H1 (cell line): ENCODE results near the gene SLC27A2. TPM values are rescaled to one million over a fixed set of nuclear protein-coding genes. Genes with fewer than 3 reads are reported as not detected.

ENCODE experiments used
- CTCF ChIA-PET: fragments of 300-600 bp; sonication (Branson Sonifier 250); formaldehyde crosslinking; loops from one replicate; lab custom pipeline; 2021; ENCODE audit not compliant: partially characterized antibody; lab: Charles Lee
- POLR2A ChIA-PET: fragments of 300-600 bp; sonication (Branson Sonifier 250); formaldehyde crosslinking; loops from one replicate; lab custom pipeline; 2021; ENCODE audit warnings: inconsistent platforms; ENCODE audit not compliant: partially characterized antibody; lab: Charles Lee
- DNase-seq, 2 experiments: peaks; one replicate each; pipeline versions ENCODE4 v3.0.0 to v3.0.0-alpha.2; 2010 to 2022; ENCODE audit warnings: low spot score in 2 of 2, low read depth in 1 of 2, mixed read lengths in 1 of 2
- FAIRE-seq: peaks from 2 replicates; lab custom pipeline; 2011; peaks lifted over from hg19 to GRCh38; lab: Jason Lieb, UNC
- H2AFZ ChIP-seq: 2 replicates; pipeline ENCODE4 v1.8.1; 2012; ENCODE audit warnings: low read length, inconsistent platforms
- H2AK5ac ChIP-seq: 2 replicates; pipeline ENCODE4 v1.6.1; 2013; ENCODE audit warnings: low read depth, low read length
- H2BK120ac ChIP-seq: replicated peaks from 2 replicates; pipeline ENCODE3; 2013; ENCODE audit warnings: low read depth, low read length, inconsistent platforms
- H2BK12ac ChIP-seq: 2 replicates; pipeline ENCODE4 v1.6.1; 2013; ENCODE audit warnings: low read depth, low read length
- H2BK15ac ChIP-seq: 2 replicates; pipeline ENCODE4 v1.6.1; 2013; ENCODE audit warnings: low read length
- H2BK20ac ChIP-seq: 2 replicates; pipeline ENCODE4 v1.6.1; 2013; ENCODE audit warnings: low read length
- H2BK5ac ChIP-seq: 2 replicates; pipeline ENCODE4 v1.6.1; 2013; ENCODE audit warnings: low read depth, low read length
- H3K14ac ChIP-seq: 2 replicates; pipeline ENCODE4 v1.6.1; 2013; ENCODE audit warnings: inconsistent platforms; ENCODE audit not compliant: insufficient read length
- H3K18ac ChIP-seq: 2 replicates; pipeline ENCODE4 v1.6.1; 2013; ENCODE audit warnings: low read length; ENCODE audit errors: extremely low read depth
- H3K23ac ChIP-seq: 2 replicates; pipeline ENCODE4 v1.6.1; 2013; ENCODE audit warnings: inconsistent platforms; ENCODE audit not compliant: insufficient read length
- H3K23me2 ChIP-seq: 2 replicates; pipeline ENCODE4 v1.6.1; 2013; ENCODE audit warnings: low read depth, low read length
- H3K27ac ChIP-seq: 2 replicates; pipeline ENCODE4 v1.6.1; 2011; ENCODE audit warnings: low read depth, low read length, inconsistent platforms
- H3K27me3 ChIP-seq, 4 experiments: replicated peaks in 1 of 4; 1 replicate in 1 of 4; 2 replicates in 3 of 4; pipeline versions ENCODE4 v1.6.1 to v1.8.1; 2011 to 2013; ENCODE audit warnings: low read length in 3 of 4, mild to moderate bottlenecking in 3 of 4, inconsistent platforms in 2 of 4, mixed read lengths in 2 of 4, moderate library complexity in 1 of 4; ENCODE audit not compliant: control insufficient read depth in 3 of 4, insufficient read depth in 3 of 4; ENCODE audit errors: extremely low read depth in 1 of 4
- H3K36me3 ChIP-seq, 4 experiments: 2 replicates each; pipeline versions ENCODE4 v1.6.1 to v1.8.1; 2011 to 2013; ENCODE audit warnings: mild to moderate bottlenecking in 4 of 4, low read length in 3 of 4, moderate library complexity in 2 of 4, control low read depth in 1 of 4, inconsistent platforms in 1 of 4; ENCODE audit not compliant: insufficient read depth in 4 of 4, control insufficient read depth in 2 of 4
- H3K4ac ChIP-seq: replicated peaks from 2 replicates; pipeline ENCODE3; 2013; ENCODE audit warnings: low read length, low read depth, mixed read lengths, inconsistent platforms; ENCODE audit not compliant: insufficient read length
- H3K4me1 ChIP-seq, 4 experiments: replicated peaks in 1 of 4; 1 replicate in 1 of 4; 2 replicates in 3 of 4; pipeline versions ENCODE4 v1.6.1 to v1.8.1; 2011 to 2013; ENCODE audit warnings: low read length in 3 of 4, inconsistent platforms in 2 of 4, mixed read lengths in 1 of 4; ENCODE audit not compliant: insufficient read depth in 4 of 4, control insufficient read depth in 3 of 4
- H3K4me2 ChIP-seq, 2 experiments: 2 replicates each; pipeline versions ENCODE4 v1.6.1 to v1.8.1; 2011 to 2013; ENCODE audit warnings: low read depth in 2 of 2, low read length in 2 of 2, control low read depth in 1 of 2, inconsistent platforms in 1 of 2, mild to moderate bottlenecking in 1 of 2; ENCODE audit not compliant: insufficient read depth in 1 of 2
- H3K4me3 ChIP-seq, 4 experiments: fragments of 200-600, 300-600 bp in 1 of 4; sonication (generic), shearing (Covaris generic), sonication (Bioruptor Twin) in 1 of 4; 2 replicates each; pipeline versions ENCODE4 v1.5.1 to v1.8.1; 2011 to 2016; ENCODE audit warnings: low read length in 4 of 4, low read depth in 3 of 4, control low read depth in 2 of 4, inconsistent platforms in 2 of 4, mild to moderate bottlenecking in 2 of 4, mixed read lengths in 1 of 4, moderate library complexity in 1 of 4; ENCODE audit not compliant: insufficient read depth in 2 of 4; ENCODE audit errors: extremely low read depth in 1 of 4
- H3K56ac ChIP-seq: replicated peaks from 2 replicates; pipeline ENCODE3; 2013; ENCODE audit warnings: low read depth, mild to moderate bottlenecking, mixed read lengths, low read length, inconsistent platforms; ENCODE audit not compliant: insufficient read length
- H3K79me1 ChIP-seq: 2 replicates; pipeline ENCODE4 v1.6.1; 2013; ENCODE audit warnings: low read depth, low read length, control low read depth
- H3K79me2 ChIP-seq, 2 experiments: 2 replicates each; pipeline versions ENCODE4 v1.6.1 to v1.8.1; 2012 to 2013; ENCODE audit warnings: low read length in 2 of 2, mild to moderate bottlenecking in 2 of 2, inconsistent platforms in 1 of 2; ENCODE audit not compliant: insufficient read depth in 2 of 2, control insufficient read depth in 1 of 2
- H3K9ac ChIP-seq, 4 experiments: replicated peaks in 1 of 4; 1 replicate in 1 of 4; 2 replicates in 3 of 4; pipeline versions ENCODE4 v1.6.1 to v1.8.1; 2011 to 2013; ENCODE audit warnings: low read depth in 3 of 4, low read length in 3 of 4, control low read depth in 2 of 4, mild to moderate bottlenecking in 2 of 4, moderate library complexity in 2 of 4, inconsistent platforms in 1 of 4; ENCODE audit errors: extremely low read depth in 1 of 4
- H3K9me3 ChIP-seq, 2 experiments: 2 replicates each; pipeline versions ENCODE4 v1.6.1 to v1.8.1; 2012 to 2013; ENCODE audit warnings: mild to moderate bottlenecking in 2 of 2, moderate library complexity in 2 of 2, control low read depth in 1 of 2, inconsistent platforms in 1 of 2, low read depth in 1 of 2, low read length in 1 of 2, mixed read lengths in 1 of 2; ENCODE audit not compliant: insufficient read depth in 2 of 2
- H4K20me1 ChIP-seq, 2 experiments: replicated peaks in 1 of 2; 2 replicates each; pipeline versions ENCODE3 to v1.8.1; 2011 to 2013; ENCODE audit warnings: inconsistent platforms in 2 of 2, low read length in 2 of 2, mild to moderate bottlenecking in 1 of 2; ENCODE audit not compliant: insufficient read depth in 2 of 2, control insufficient read depth in 1 of 2
- H4K5ac ChIP-seq: 2 replicates; pipeline ENCODE4 v1.6.1; 2013; ENCODE audit warnings: low read length, low read depth, mixed read lengths, inconsistent platforms; ENCODE audit not compliant: insufficient read length
- H4K8ac ChIP-seq: 2 replicates; pipeline ENCODE4 v1.8.0; 2013; ENCODE audit warnings: mild to moderate bottlenecking, moderate library complexity, low read length, inconsistent platforms; ENCODE audit not compliant: insufficient read depth; ENCODE audit errors: extremely low read depth
- H4K91ac ChIP-seq: replicated peaks from 2 replicates; pipeline ENCODE3; 2013; ENCODE audit warnings: low read length, mixed read lengths, inconsistent platforms; ENCODE audit not compliant: insufficient read length
- CBX5 ChIP-seq: fragments of 300-800, 300-1000 bp; sonication (generic); IDR thresholded peaks from 2 replicates; pipeline ENCODE4 v1.7.1; 2016; ENCODE audit warnings: antibody characterized with exemption, low read length, low read depth
- CTBP2 ChIP-seq: IDR thresholded peaks from 2 replicates; pipeline ENCODE4 v1.7.0; 2011; ENCODE audit warnings: borderline replicate concordance, mild to moderate bottlenecking, moderate library complexity, mixed read lengths, low read length; ENCODE audit not compliant: insufficient read depth, insufficient read length
- RAD21 ChIP-seq, 2 experiments: IDR thresholded peaks in 1 of 2; conservative IDR thresholded peaks in 1 of 2; 2 replicates each; pipeline ENCODE4 v1.6.1; 2011; ENCODE audit warnings: low read depth in 2 of 2, low read length in 2 of 2, improper control_type of control experiment in 1 of 2, inconsistent platforms in 1 of 2, mild to moderate bottlenecking in 1 of 2, moderate library complexity in 1 of 2
- SIX5 ChIP-seq: IDR thresholded peaks from 2 replicates; pipeline ENCODE4 v1.6.1; 2011; ENCODE audit warnings: mild to moderate bottlenecking, low read depth, low read length
- TAF7 ChIP-seq: optimal IDR thresholded peaks from 2 replicates; pipeline ENCODE3; 2011; ENCODE audit warnings: low read depth, mild to moderate bottlenecking, inconsistent platforms, low read length, moderate library complexity, borderline replicate concordance
- TBP ChIP-seq: IDR thresholded peaks from 2 replicates; pipeline ENCODE4 v1.6.1; 2011; ENCODE audit warnings: low read depth, low read length, improper control_type of control experiment
- TCF12 ChIP-seq: IDR thresholded peaks from 2 replicates; pipeline ENCODE4 v1.6.1; 2011; ENCODE audit warnings: low read depth, mild to moderate bottlenecking, low read length
- WGBS, 2 experiments: shearing (Covaris generic) in 1 of 2; methylation state at CpG; one replicate each; pipeline versions ENCODE4 v1.1.6 to v1.1.7; 2013 to 2015; ENCODE audit warnings: low lambda C conversion rate in 2 of 2, mixed read lengths in 2 of 2, inconsistent platforms in 1 of 2, low coverage in 1 of 2, missing lambda C conversion rate in 1 of 2; ENCODE audit not compliant: insufficient replicate concordance in 2 of 2, insufficient coverage in 1 of 2, insufficient read length in 1 of 2; ENCODE audit errors: extremely low coverage in 1 of 2, missing lambda C conversion rate in 1 of 2; 5-methylcytosine and 5-hydroxymethylcytosine counted together
- polyA plus RNA-seq, 7 experiments: library from polyadenylated mRNA; depleted of rRNA in 3 of 7; stranded (reverse) in 5 of 7; unstranded in 2 of 7; fragments of >200 nt in 5 of 7; fragments of 200-250 nt in 2 of 7; gene quantifications; 1 replicate in 5 of 7; 2 replicates in 1 of 7; 4 replicates in 1 of 7; pipeline versions ENCODE4 v1.2.1 to v1.2.3, GENCODE V29; 2011 to 2013; ENCODE audit warnings: missing spikeins in 2 of 7, mixed read lengths in 2 of 7
- total RNA-seq: library from RNA; stranded (reverse); fragmentation: NEBNext Ultra II Directional; extraction: Animal tissue kit (Norgen Biotek cat#: 25700); gene quantifications from 2 replicates; pipeline ENCODE4 v1.2.1, GENCODE V29; 2021
- TF ChIP-seq, protein P1 (sequence below): IDR thresholded peaks from 2 replicates; pipeline ENCODE4 v1.6.1; 2012; ENCODE audit warnings: inconsistent platforms

SLC27A2 gene
- total and polyA plus RNA-seq, 2 of the 8 experiments (the other 6 are each of a cell fraction or from before 2014, with no cell fraction given), result 5.6 to 5.8 TPM

GRCh38 chr15:50248994-50249582, 67.1 kb downstream of the SLC27A2 start:
- no peak overlapping the region for H3K27ac ChIP-seq
- no peaks in the 10 kb centered on the region for H4K20me1 ChIP-seq
- no peak overlapping the region for H2BK12ac ChIP-seq
- H3K9me3 ChIP-seq, result no peaks in the 10 kb centered on the region
- POLR2A ChIA-PET, result no interaction called here
- TF ChIP-seq RAD21 (IDR thresholded peaks at IDR 0.05 in 1 of 2, conservative IDR thresholded peaks at IDR 0.05 in 1 of 2; ENCODE audit: low read depth in 2 of 2, low read length in 2 of 2), result no peak
- no peak for TF ChIP-seq TCF12
- no peak for TF ChIP-seq CTBP2
- TF ChIP-seq TBP, result no peak
- no peak for TF ChIP-seq CBX5
- no peak for TF ChIP-seq TAF7
- TF ChIP-seq SIX5, result no peak
- TF ChIP-seq, protein P1, sequence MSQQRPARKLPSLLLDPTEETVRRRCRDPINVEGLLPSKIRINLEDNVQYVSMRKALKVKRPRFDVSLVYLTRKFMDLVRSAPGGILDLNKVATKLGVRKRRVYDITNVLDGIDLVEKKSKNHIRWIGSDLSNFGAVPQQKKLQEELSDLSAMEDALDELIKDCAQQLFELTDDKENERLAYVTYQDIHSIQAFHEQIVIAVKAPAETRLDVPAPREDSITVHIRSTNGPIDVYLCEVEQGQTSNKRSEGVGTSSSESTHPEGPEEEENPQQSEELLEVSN, result no peak
- H3K4me2 ChIP-seq, result no peak overlapping the region
- no peak for FAIRE-seq
- H2AFZ ChIP-seq, result no peak overlapping the region
- no peaks in the 10 kb centered on the region for H3K36me3 ChIP-seq
- H3K4me3 ChIP-seq, result no peak overlapping the region
- no peak overlapping the region for H3K23ac ChIP-seq
- H3K9ac ChIP-seq, result no peak overlapping the region
- no peak overlapping the region for H4K5ac ChIP-seq
- no peaks in the 10 kb centered on the region for H3K23me2 ChIP-seq
- H2BK120ac ChIP-seq, result no peak overlapping the region
- no peak overlapping the region for H2BK20ac ChIP-seq
- H3K79me1 ChIP-seq, result no peaks in the 10 kb centered on the region
- H4K8ac ChIP-seq, result no peak overlapping the region
- no peak overlapping the region for H3K56ac ChIP-seq
- H3K4ac ChIP-seq, result no peak overlapping the region
- WGBS, 2 experiments, result 86% methylated on average over 4 of the region's 4 CpGs; no CpG with 5 or more reads in 1 of the 2 experiments
- no peak overlapping the region for H3K14ac ChIP-seq
- no peak overlapping the region for H2BK15ac ChIP-seq
- no peaks in the 10 kb centered on the region for H3K79me2 ChIP-seq
- H2AK5ac ChIP-seq, result no peak overlapping the region
- H4K91ac ChIP-seq, result no peak overlapping the region
- H3K18ac ChIP-seq, result no peak overlapping the region
- CTCF ChIA-PET, result interaction anchor here (0.9 to 4.8 kb wide), 3 partner anchors 10 to 28 kb away, joined by 3 to 37 read pairs (median 3); no protein-coding TSS in a partner anchor
- no peaks in the 10 kb centered on the region for H3K4me1 ChIP-seq
- no peak for DNase-seq
- H3K27me3 ChIP-seq, result no peaks in the 10 kb centered on the region
- H2BK5ac ChIP-seq, result no peak overlapping the region
